MM.1S (cell line): ENCODE results near the gene DPP6.

Experiments
- DNase-seq: peaks from one replicate; pipeline ENCODE4 v3.0.0-alpha.2; 2015
- H2AFZ ChIP-seq: fragments of 300-600 bp; sonication (generic); 2 replicates; pipeline ENCODE4 v1.6.0; 2016; ENCODE audit warnings: antibody characterized with exemption, low read length
- H3F3A ChIP-seq: fragments of 300-600 bp; sonication (generic); 2 replicates; pipeline ENCODE4 v1.6.1; 2016; ENCODE audit warnings: mild to moderate bottlenecking, antibody characterized with exemption, low read length, moderate library complexity, mixed read lengths; ENCODE audit not compliant: insufficient read depth
- H3K27ac ChIP-seq: fragments of 300-600 bp; sonication (generic); 2 replicates; pipeline ENCODE4 v1.5.1; 2016; ENCODE audit warnings: mild to moderate bottlenecking, low read length
- H3K27me3 ChIP-seq: fragments of 300-600 bp; sonication (generic); replicated peaks from 2 replicates; pipeline ENCODE4 v1.6.0; 2016; ENCODE audit warnings: low read length; ENCODE audit not compliant: insufficient read depth
- H3K36me3 ChIP-seq: fragments of 300-600 bp; sonication (generic); replicated peaks from 2 replicates; pipeline ENCODE4 v1.6.1; 2016; ENCODE audit warnings: mild to moderate bottlenecking, low read length, mixed read lengths; ENCODE audit not compliant: insufficient read depth
- H3K4me1 ChIP-seq: fragments of 300-600 bp; sonication (generic); 2 replicates; pipeline ENCODE4 v1.6.1; 2016; ENCODE audit warnings: low read length, mixed read lengths
- H3K4me2 ChIP-seq: fragments of 300-600 bp; sonication (generic); 2 replicates; pipeline ENCODE4 v1.6.0; 2016; ENCODE audit warnings: low read depth, low read length
- H3K4me3 ChIP-seq: fragments of 300-600 bp; sonication (generic); 2 replicates; pipeline ENCODE4 v1.5.1; 2016; ENCODE audit warnings: low read length, mixed read lengths
- H3K79me2 ChIP-seq: fragments of 300-600 bp; sonication (generic); 2 replicates; pipeline ENCODE4 v1.6.1; 2016; ENCODE audit warnings: mixed run types, low read length, mixed read lengths
- H3K9ac ChIP-seq: fragments of 300-600 bp; sonication (generic); 2 replicates; pipeline ENCODE4 v1.6.1; 2016; ENCODE audit warnings: low read length, mixed read lengths
- H3K9me2 ChIP-seq: fragments of 300-600 bp; sonication (generic); replicated peaks from 2 replicates; pipeline ENCODE4 v1.6.1; 2016; ENCODE audit warnings: mild to moderate bottlenecking, low read length, mixed read lengths; ENCODE audit not compliant: insufficient read depth
- H3K9me3 ChIP-seq: fragments of 300-600 bp; sonication (generic); replicated peaks from 2 replicates; pipeline ENCODE4 v1.6.1; 2016; ENCODE audit warnings: mild to moderate bottlenecking, low read length, mixed read lengths; ENCODE audit not compliant: insufficient read depth
- H4K20me1 ChIP-seq: fragments of 300-600 bp; sonication (generic); 2 replicates; pipeline ENCODE4 v1.6.1; 2016; ENCODE audit warnings: mild to moderate bottlenecking, low read length, moderate library complexity, mixed read lengths; ENCODE audit not compliant: insufficient read depth
- CTCF ChIP-seq: fragments of 300-600 bp; sonication (generic); IDR thresholded peaks from 2 replicates; pipeline ENCODE4 v1.5.1; 2016; ENCODE audit warnings: antibody characterized with exemption, low read length, mixed read lengths
- EZH2 ChIP-seq: fragments of 300-600 bp; sonication (generic); optimal IDR thresholded peaks from 2 replicates; pipeline ENCODE3; 2017; ENCODE audit warnings: low read depth, mild to moderate bottlenecking, antibody characterized with exemption, low read length, mixed read lengths
- EZH2phosphoT487 ChIP-seq: fragments of 300-600 bp; sonication (generic); IDR thresholded peaks from 2 replicates; pipeline ENCODE4 v1.6.1; 2018; ENCODE audit warnings: antibody characterized with exemption, low read length

DPP6 gene

DNA sequence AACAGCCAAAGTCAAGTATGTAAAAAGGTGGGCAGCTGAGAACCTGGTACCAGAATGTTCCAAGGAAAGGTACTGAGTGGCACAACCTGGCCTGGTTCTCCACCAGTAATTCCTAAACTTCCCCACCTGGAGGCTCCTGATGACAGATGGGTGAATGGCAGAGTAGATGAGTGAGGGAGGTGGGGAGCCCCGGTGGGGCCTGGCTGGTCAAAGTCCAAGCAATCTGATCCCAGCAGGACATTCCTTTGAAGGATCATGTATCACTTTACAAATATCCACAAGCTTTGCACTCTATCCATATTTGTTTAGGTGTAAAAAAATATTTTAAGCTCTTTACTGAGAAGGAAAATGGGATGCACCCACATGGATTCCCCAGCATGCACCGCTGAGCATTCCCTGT lies 250.2 kb downstream of the DPP6 start:
- H4K20me1 ChIP-seq = no peaks in the 10 kb centered on the region
- no peaks in the 10 kb centered on the region for H3F3A ChIP-seq
- H3K9me2 ChIP-seq = no peaks in the 10 kb centered on the region
- no peaks in the 10 kb centered on the region for H3K27me3 ChIP-seq
- H3K79me2 ChIP-seq = no peaks in the 10 kb centered on the region
- no peaks in the 10 kb centered on the region for H3K36me3 ChIP-seq
- H3K4me1 ChIP-seq = no peaks in the 10 kb centered on the region
- no peak overlapping the region for H3K4me3 ChIP-seq
- H3K4me2 ChIP-seq = no peak overlapping the region
- no peaks in the 10 kb centered on the region for H3K9me3 ChIP-seq
- H3K27ac ChIP-seq = no peak overlapping the region
- TF ChIP-seq CTCF (no peak), EZH2phosphoT487 (no peak), EZH2 (no peak)
- no peak overlapping the region for H2AFZ ChIP-seq
- H3K9ac ChIP-seq = no peak overlapping the region
- no peak for DNase-seq

DNA sequence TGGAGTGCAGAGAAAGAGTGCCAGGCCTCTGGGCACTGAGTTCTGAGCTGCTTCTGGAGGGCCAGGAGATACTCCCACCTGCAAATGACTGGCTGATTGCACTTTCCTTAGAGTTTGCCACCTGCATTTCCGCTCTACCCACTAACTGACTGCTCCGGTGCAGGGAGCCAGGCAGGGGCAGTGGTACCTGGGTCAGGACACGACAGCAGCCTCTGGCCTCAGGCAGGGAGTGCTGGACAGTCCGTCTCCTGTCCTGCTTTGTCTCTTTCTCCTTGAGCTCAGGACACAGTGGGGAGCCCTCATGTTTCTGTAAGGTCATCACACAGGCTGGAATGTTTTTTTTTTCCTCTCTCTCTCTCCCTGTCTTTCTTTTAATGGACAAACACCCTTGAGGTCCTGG lies 252.0 kb downstream of the DPP6 start:
- DNase-seq = no peak
- H2AFZ ChIP-seq = no peak overlapping the region
- H3K4me2 ChIP-seq = no peak overlapping the region

GRCh38 chr7:154304740-154305700 lies 252.8 kb downstream of the DPP6 start:
- TF ChIP-seq EZH2 (no peak), EZH2phosphoT487 (no peak), CTCF (no peak)
- DNase-seq = no peak
- H3K4me2 ChIP-seq = no peak overlapping the region
- no peaks in the 10 kb centered on the region for H3F3A ChIP-seq
- no peaks in the 10 kb centered on the region for H3K4me1 ChIP-seq
- H3K79me2 ChIP-seq = no peaks in the 10 kb centered on the region
- H4K20me1 ChIP-seq = no peaks in the 10 kb centered on the region
- H3K9me2 ChIP-seq = no peaks in the 10 kb centered on the region
- H3K9ac ChIP-seq = no peak overlapping the region
- H3K36me3 ChIP-seq = no peaks in the 10 kb centered on the region
- H3K27ac ChIP-seq = no peak overlapping the region
- no peaks in the 10 kb centered on the region for H3K27me3 ChIP-seq
- no peak overlapping the region for H2AFZ ChIP-seq
- H3K9me3 ChIP-seq = no peaks in the 10 kb centered on the region
- H3K4me3 ChIP-seq = no peak overlapping the region

More for the DNA sequence above, 252.0 kb downstream of the DPP6 start:
- Histone ChIP-seq H3K27me3 (no peaks in the 10 kb centered on the region), H4K20me1 (no peaks in the 10 kb centered on the region), H3K36me3 (no peaks in the 10 kb centered on the region), H3K9me2 (no peaks in the 10 kb centered on the region), H3K9ac (no peak overlapping the region), H3K79me2 (no peaks in the 10 kb centered on the region), H3K4me3 (no peak overlapping the region), H3K4me1 (no peaks in the 10 kb centered on the region), H3K9me3 (no peaks in the 10 kb centered on the region), H3F3A (no peaks in the 10 kb centered on the region), H3K27ac (no peak overlapping the region)
- TF ChIP-seq CTCF (no peak), EZH2 (no peak), EZH2phosphoT487 (no peak)
